ENCODE results near the gene GRPEL1.

- TF ChIP-seq POLR2AphosphoS5 (IDR thresholded peaks at IDR 0.05; ENCODE audit: control insufficient read depth, insufficient read depth, low read depth, low read length) (no peak), ZNF263 (CRISPR knock-in tag; IDR thresholded peaks at IDR 0.05; ENCODE audit: borderline replicate concordance) (no peak), ZNF143 (CRISPR knock-in tag; IDR thresholded peaks at IDR 0.05) (no peak), ZNF41 (CRISPR knock-in tag; conservative IDR thresholded peaks at IDR 0.05) (no peak), PRPF4 (IDR thresholded peaks at IDR 0.05; ENCODE audit: insufficient read depth, low read depth, low read length, poor library complexity, severe bottlenecking) (no peak), IRF2 (CRISPR knock-in tag; IDR thresholded peaks at IDR 0.05) (no peak), CTCF (IDR thresholded peaks at IDR 0.05 in 2 of 3, conservative IDR thresholded peaks at IDR 0.05 in 1 of 3; ENCODE audit: insufficient read depth in 2 of 3, low read depth in 1 of 3, low read length in 3 of 3) (no peak), ZNF24 (IDR thresholded peaks at IDR 0.05) (no peak), ESRRA (IDR thresholded peaks at IDR 0.05; ENCODE audit: borderline replicate concordance, low read depth) (no peak)
Observed at GRCh38 chr4:7048642-7049041, 19.2 kb downstream of the GRPEL1 start.

Measured in K562 (cell line).